PC-3 (cell line): ENCODE measurements around the gene PIK3R5. TPM values are rescaled to one million over a fixed set of nuclear protein-coding genes. Genes with fewer than 3 reads are reported as not detected.

ENCODE experiments used
- ATAC-seq: fragments of 200-7000 bp; cut with Tn5 transposase; 2 replicates; pipeline ENCODE4 v1.9.1; 2020; ENCODE audit warnings: mild to moderate bottlenecking, moderate library complexity
- BruUV-seq: library from RNA; stranded (reverse); fragments of 400-500 nt; replicated peaks from 2 replicates; lab custom pipeline; 2021; lab: Mats Ljungman, UMichigan
- CTCF ChIA-PET: fragments of 300-600 bp; sonication (Branson Sonifier 250); formaldehyde crosslinking; loops from one replicate; lab custom pipeline; 2022; ENCODE audit warnings: antibody characterized with exemption; lab: Charles Lee
- POLR2A ChIA-PET: fragments of 300-600 bp; sonication (Branson Sonifier 250); formaldehyde crosslinking; loops from one replicate; lab custom pipeline; 2022; ENCODE audit warnings: antibody characterized with exemption; ENCODE audit not compliant: unreplicated experiment; lab: Charles Lee
- DNase-seq: peaks from one replicate; pipeline ENCODE4 v3.0.0-alpha.2; 2015
- H2AFZ ChIP-seq: fragments of 300-600 bp; sonication (generic); 2 replicates; pipeline ENCODE4 v1.6.0; 2016; ENCODE audit warnings: antibody characterized with exemption, low read length
- H3F3A ChIP-seq: fragments of 300-600 bp; sonication (generic); one replicate; pipeline ENCODE4 v1.6.0; 2017; ENCODE audit warnings: antibody characterized with exemption, low read length, control low read depth, mild to moderate bottlenecking; ENCODE audit not compliant: unreplicated experiment
- H3K27ac ChIP-seq: fragments of 300-600 bp; sonication (generic); 2 replicates; pipeline ENCODE4 v1.5.1; 2016; ENCODE audit warnings: mild to moderate bottlenecking, low read length
- H3K27me3 ChIP-seq: fragments of 300-600 bp; sonication (generic); 2 replicates; pipeline ENCODE4 v1.6.1; 2016; ENCODE audit warnings: low read length, mixed read lengths
- H3K36me3 ChIP-seq: fragments of 300-600 bp; sonication (generic); 2 replicates; pipeline ENCODE4 v1.6.1; 2016; ENCODE audit warnings: low read depth, mixed run types, low read length, mixed read lengths
- H3K4me1 ChIP-seq: fragments of 300-600 bp; sonication (generic); 2 replicates; pipeline ENCODE4 v1.5.1; 2016; ENCODE audit warnings: low read length; ENCODE audit not compliant: insufficient read depth
- H3K4me2 ChIP-seq: fragments of 300-600 bp; sonication (generic); 2 replicates; pipeline ENCODE4 v1.6.0; 2016; ENCODE audit warnings: low read length
- H3K4me3 ChIP-seq: fragments of 300-600 bp; sonication (generic); 2 replicates; pipeline ENCODE4 v1.5.1; 2016; ENCODE audit warnings: mild to moderate bottlenecking, low read length, mixed read lengths
- H3K79me2 ChIP-seq: fragments of 300-600 bp; sonication (generic); 2 replicates; pipeline ENCODE4 v1.6.1; 2017; ENCODE audit warnings: low read length, mixed read lengths
- H3K9ac ChIP-seq: fragments of 300-600 bp; sonication (generic); 2 replicates; pipeline ENCODE4 v1.6.0; 2016; ENCODE audit warnings: mild to moderate bottlenecking, low read length
- H3K9me2 ChIP-seq: fragments of 300-600 bp; sonication (generic); replicated peaks from 2 replicates; pipeline ENCODE4 v1.6.1; 2016; ENCODE audit warnings: mixed run types, low read length, mixed read lengths
- H3K9me3 ChIP-seq: fragments of 300-600 bp; sonication (generic); 2 replicates; pipeline ENCODE4 v1.6.1; 2016; ENCODE audit warnings: low read length, mixed read lengths
- H4K20me1 ChIP-seq: fragments of 300-600 bp; sonication (generic); 2 replicates; pipeline ENCODE4 v1.6.1; 2016; ENCODE audit warnings: low read length, mixed read lengths
- EZH2 ChIP-seq: fragments of 300-600 bp; sonication (generic); IDR thresholded peaks from one replicate; pipeline ENCODE4 v1.6.1; 2017; ENCODE audit warnings: antibody characterized with exemption, mild to moderate bottlenecking, low read length; ENCODE audit not compliant: unreplicated experiment
- EZH2phosphoT487 ChIP-seq: fragments of 300-600 bp; sonication (generic); IDR thresholded peaks from 2 replicates; pipeline ENCODE4 v1.6.1; 2018; ENCODE audit warnings: mild to moderate bottlenecking, antibody characterized with exemption, low read length, borderline replicate concordance
- intact Hi-C: fragments of 100-400 bp; cut with micrococcal nuclease; formaldehyde crosslinking; loops from 2 replicates; pipeline ENCODE4 v1.9.0; 2023
- total RNA-seq: library from RNA; depleted of rRNA; stranded (reverse); fragments of >200 nt; gene quantifications from 2 replicates; pipeline ENCODE4 v1.2.3, GENCODE V29; 2014
- TF ChIP-seq, protein P1 (sequence below): fragments of 300-600 bp; sonication (generic); conservative IDR thresholded peaks from 2 replicates; pipeline ENCODE4 v1.5.1; 2017; ENCODE audit warnings: antibody characterized with exemption, low read depth, mild to moderate bottlenecking, low read length

PIK3R5 gene
- total RNA-seq, 1 experiment from 2014 or later, result not detected

DNA sequence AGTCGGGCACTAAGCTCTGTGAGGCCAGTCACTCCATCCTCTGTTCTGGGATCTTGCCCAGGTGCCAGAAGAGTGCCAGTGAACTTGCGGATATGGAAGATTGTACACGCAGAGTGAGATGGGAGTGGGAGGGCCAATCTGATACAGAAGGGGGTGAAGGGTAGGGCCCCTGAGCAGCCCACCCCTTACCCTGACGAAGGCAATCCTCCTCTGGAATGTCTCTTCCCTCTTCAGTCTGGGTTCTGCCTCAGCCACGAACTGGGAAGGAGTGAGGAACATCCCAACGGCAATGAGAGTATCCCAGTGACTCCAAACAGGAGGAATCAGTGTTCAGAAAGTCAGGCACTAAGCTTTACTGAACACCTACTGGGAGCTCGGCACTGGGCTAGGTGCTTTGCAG lies 86.1 kb downstream of the PIK3R5 start:
- no peaks in the 10 kb centered on the region for H3K79me2 ChIP-seq
- no peak overlapping the region for H3K4me3 ChIP-seq
- H3K36me3 ChIP-seq, result no peaks in the 10 kb centered on the region
- no peak overlapping the region for H3K9ac ChIP-seq
- CTCF ChIA-PET, result no interaction called here
- ATAC-seq (no peak), DNase-seq (no peak)
- H3K4me2 ChIP-seq, result no peak overlapping the region
- no peaks in the 10 kb centered on the region for H3F3A ChIP-seq
- TF ChIP-seq EZH2phosphoT487 (no peak), EZH2 (no peak)
- TF ChIP-seq, protein P1, sequence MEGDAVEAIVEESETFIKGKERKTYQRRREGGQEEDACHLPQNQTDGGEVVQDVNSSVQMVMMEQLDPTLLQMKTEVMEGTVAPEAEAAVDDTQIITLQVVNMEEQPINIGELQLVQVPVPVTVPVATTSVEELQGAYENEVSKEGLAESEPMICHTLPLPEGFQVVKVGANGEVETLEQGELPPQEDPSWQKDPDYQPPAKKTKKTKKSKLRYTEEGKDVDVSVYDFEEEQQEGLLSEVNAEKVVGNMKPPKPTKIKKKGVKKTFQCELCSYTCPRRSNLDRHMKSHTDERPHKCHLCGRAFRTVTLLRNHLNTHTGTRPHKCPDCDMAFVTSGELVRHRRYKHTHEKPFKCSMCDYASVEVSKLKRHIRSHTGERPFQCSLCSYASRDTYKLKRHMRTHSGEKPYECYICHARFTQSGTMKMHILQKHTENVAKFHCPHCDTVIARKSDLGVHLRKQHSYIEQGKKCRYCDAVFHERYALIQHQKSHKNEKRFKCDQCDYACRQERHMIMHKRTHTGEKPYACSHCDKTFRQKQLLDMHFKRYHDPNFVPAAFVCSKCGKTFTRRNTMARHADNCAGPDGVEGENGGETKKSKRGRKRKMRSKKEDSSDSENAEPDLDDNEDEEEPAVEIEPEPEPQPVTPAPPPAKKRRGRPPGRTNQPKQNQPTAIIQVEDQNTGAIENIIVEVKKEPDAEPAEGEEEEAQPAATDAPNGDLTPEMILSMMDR, result no peak
- H2AFZ ChIP-seq, result no peak overlapping the region
- POLR2A ChIA-PET, result no interaction called here
- intact Hi-C loops, result no loop called here
- no peaks in the 10 kb centered on the region for H3K9me2 ChIP-seq
- H3K9me3 ChIP-seq, result no peaks in the 10 kb centered on the region
- H3K27me3 ChIP-seq, result peaks cover 26% of the 10 kb centered on the region
- H3K27ac ChIP-seq, result no peak overlapping the region
- no TSS peak for BruUV-seq
- no peaks in the 10 kb centered on the region for H4K20me1 ChIP-seq
- H3K4me1 ChIP-seq, result no peaks in the 10 kb centered on the region

DNA sequence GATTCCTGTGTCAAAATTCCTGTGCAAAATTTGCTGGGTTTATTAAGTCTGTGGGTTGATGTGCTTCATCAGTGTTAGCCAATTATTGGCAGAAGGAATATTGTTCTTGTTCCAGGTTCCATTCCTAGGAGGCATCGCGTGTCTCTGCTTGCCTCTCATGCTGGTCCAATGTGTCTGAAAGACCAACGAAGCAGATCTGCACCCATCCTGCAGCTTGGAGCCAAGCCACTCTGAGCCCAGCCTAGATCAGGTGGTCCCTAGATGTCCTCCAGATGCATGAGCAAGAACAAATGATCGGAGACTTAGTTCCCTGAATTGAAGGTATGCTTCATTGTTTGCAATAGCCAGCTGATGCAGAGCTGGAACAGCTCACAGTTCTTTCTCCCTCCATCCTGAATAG lies 87.5 kb downstream of the PIK3R5 start:
- H4K20me1 ChIP-seq, result no peaks in the 10 kb centered on the region
- no peaks in the 10 kb centered on the region for H3K4me1 ChIP-seq
- TF ChIP-seq EZH2, result no peak
- TF ChIP-seq EZH2phosphoT487, result no peak
- POLR2A ChIA-PET, result no interaction called here
- CTCF ChIA-PET, result no interaction called here
- DNase-seq (no peak), ATAC-seq (no peak)
- intact Hi-C loops, result no loop called here
- no peaks in the 10 kb centered on the region for H3K36me3 ChIP-seq
- H3K4me3 ChIP-seq, result no peak overlapping the region
- no peaks in the 10 kb centered on the region for H3K9me2 ChIP-seq
- no peak overlapping the region for H3K4me2 ChIP-seq
- no peak overlapping the region for H2AFZ ChIP-seq
- no peaks in the 10 kb centered on the region for H3F3A ChIP-seq
- no TSS peak for BruUV-seq
- no peak overlapping the region for H3K27ac ChIP-seq
- H3K27me3 ChIP-seq, result peaks cover 26% of the 10 kb centered on the region
- H3K9ac ChIP-seq, result no peak overlapping the region
- no peaks in the 10 kb centered on the region for H3K9me3 ChIP-seq
- no peaks in the 10 kb centered on the region for H3K79me2 ChIP-seq

DNA sequence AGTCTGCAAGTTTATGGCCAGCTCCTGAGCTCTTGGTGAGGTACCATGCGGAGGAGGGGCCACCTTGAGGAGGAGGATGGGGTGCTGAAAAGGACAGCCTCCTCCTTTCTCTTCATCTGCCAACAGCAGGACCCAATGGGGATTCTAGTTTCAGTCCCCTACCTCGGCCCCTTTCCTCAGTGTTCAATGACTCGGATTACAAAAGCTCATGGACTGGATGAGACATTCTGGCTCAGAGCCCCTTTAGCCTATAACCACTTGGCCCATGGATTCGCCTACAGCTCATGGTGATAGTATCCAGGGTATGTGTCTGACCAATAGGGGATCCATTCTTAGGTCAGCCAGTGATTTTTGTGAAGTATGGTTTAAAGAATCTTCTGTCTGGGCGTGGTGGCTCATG lies 89.5 kb downstream of the PIK3R5 start:
- H3K4me2 ChIP-seq, result no peak overlapping the region
- H3K27me3 ChIP-seq, result peaks cover 30% of the 10 kb centered on the region
- ChIA-PET CTCF (no interaction called here), POLR2A (no interaction called here)
- H3K9me2 ChIP-seq, result no peaks in the 10 kb centered on the region
- intact Hi-C loops, result no loop called here
- BruUV-seq, result no TSS peak
- no peaks in the 10 kb centered on the region for H3K9me3 ChIP-seq
- H3F3A ChIP-seq, result no peaks in the 10 kb centered on the region
- H3K79me2 ChIP-seq, result no peaks in the 10 kb centered on the region
- no peak overlapping the region for H3K9ac ChIP-seq
- H4K20me1 ChIP-seq, result no peaks in the 10 kb centered on the region
- no peaks in the 10 kb centered on the region for H3K4me1 ChIP-seq
- ATAC-seq, result no peak
- no peak overlapping the region for H3K4me3 ChIP-seq
- no peak for DNase-seq
- TF ChIP-seq EZH2 (no peak), EZH2phosphoT487 (no peak)
- TF ChIP-seq, protein P1, result no peak
- no peak overlapping the region for H3K27ac ChIP-seq
- H2AFZ ChIP-seq, result no peak overlapping the region
- H3K36me3 ChIP-seq, result no peaks in the 10 kb centered on the region
